GM18861 (cell line): ENCODE results near the gene TFPI.
"Not testable (repeated sequence)": the region's sequence is repeated elsewhere in the genome, so short reads cannot be mapped to it uniquely, and the experiment has no call there.

Source experiments
- ATAC-seq: cut with Tn5 transposase; IDR thresholded peaks from one replicate; pipeline ENCODE4 v1.9.1; 2021; ENCODE audit not compliant: unreplicated experiment

The TFPI gene

DNA sequence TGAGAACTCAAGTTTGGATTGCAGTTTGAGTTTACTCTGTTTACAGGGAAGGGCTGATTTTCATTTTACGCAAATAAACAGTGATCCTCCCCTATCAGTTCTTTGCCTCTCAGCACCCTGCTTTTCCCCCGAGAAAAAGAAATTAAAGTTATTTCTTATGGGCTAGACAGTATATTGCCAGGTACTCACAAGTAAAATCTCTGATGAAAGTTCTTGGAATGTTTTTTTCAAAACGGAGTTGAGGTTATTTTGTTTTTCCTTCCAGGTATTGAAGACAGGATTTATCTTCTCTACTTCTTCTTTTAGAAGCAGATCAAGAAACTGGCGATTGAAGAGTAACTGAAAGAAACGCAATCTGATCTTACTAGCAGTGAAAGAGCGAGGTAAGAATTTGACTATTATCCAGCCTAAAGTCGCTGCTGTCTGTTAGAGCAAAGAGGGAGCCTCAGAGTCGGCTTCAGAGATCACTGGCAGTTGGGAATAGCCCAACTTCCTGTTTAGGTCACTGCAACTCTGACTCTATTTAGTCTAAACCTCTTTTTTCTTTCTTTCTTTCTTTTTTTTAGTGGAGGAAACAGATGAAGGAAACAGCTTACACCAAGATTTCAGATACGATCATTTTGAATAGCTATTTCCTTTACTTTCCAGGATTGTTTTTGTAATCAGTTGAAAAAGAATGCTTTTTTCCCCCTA is at the start of gene TFPI:
Gene TFPI, minus strand, starts transcription at position 425 of the 693 bp plus-strand sequence. CDS start 50,667 bp downstream, outside the sequence.
- no peak for ATAC-seq

DNA sequence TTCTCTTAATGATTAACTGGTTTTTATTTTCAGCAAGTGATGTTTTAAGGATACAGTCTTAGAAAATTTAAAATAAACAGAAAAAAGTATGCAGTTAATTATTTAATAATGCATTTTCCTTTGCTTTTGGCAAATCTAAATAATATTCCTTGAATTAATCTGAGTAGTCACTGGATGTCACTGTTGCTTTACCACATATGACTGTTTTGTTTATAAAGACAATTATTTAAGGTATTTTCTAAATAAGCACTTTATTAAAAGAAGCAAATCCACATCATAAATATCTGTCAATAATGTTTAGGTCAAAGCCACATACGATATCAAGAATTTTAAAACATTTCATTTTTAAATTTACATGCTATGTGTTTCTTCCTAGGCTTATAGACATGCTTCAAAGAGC is 40.6 kb upstream of the TFPI start:
- no peak for ATAC-seq

DNA sequence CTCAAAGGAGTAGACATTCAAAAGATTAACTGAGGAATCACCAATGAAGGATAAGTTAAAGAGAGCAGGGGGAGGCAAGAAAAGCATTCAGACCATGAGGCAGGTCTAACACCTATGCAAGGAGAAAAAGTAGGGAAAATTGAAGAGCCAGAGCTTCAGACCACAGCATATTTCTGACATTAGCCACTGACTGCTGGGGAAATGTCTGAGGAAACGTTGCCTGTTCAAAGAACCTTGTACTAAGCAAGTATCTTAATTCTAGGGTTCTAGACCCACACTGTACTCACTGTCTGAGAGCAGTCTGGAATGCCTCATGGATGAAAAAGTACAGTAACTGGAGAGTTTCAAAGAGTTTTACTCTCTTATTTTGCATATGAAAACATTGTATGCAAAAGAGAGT is 39.5 kb upstream of the TFPI start:
- ATAC-seq: no peak

GRCh38 chr2:187593098-187593497 is 38.9 kb upstream of the TFPI start:
- no peak for ATAC-seq

- ATAC-seq: no peak
Measured at GRCh38 chr2:187590175-187590574, 35.9 kb upstream of the TFPI start.

DNA sequence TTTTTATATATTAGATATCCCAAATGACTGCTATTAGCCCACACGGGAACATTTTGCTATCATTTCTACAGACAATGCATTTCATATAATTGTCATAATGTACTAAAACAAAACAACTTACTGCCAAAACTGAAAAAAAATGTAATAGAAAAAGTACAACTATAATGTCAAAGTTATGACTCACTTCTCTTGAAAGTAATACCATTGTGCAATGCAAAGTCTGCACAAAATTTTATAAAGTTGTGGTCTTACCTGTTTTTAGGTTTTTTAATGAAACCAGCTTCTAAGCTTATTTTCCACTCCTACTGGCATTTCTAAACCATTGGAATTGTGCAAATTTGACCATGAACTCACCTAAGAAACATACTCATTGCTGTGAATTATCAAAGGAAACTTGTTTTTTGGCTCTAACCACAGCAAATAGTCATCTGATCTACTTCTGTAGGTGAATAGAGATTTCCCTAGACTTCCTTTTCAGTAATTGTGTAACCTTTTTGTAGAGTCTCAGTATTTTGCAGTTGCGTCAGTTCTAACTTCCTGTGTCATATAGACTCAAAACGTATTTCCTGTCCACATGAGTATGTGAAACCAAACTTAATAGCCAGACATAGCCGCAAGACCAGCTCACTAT is 31.9 kb upstream of the TFPI start:
- peak; percentile 83 for ATAC-seq

- peak; percentile 58 for ATAC-seq
Measured at GRCh38 chr2:187581125-187581896, 27.1 kb upstream of the TFPI start.

DNA sequence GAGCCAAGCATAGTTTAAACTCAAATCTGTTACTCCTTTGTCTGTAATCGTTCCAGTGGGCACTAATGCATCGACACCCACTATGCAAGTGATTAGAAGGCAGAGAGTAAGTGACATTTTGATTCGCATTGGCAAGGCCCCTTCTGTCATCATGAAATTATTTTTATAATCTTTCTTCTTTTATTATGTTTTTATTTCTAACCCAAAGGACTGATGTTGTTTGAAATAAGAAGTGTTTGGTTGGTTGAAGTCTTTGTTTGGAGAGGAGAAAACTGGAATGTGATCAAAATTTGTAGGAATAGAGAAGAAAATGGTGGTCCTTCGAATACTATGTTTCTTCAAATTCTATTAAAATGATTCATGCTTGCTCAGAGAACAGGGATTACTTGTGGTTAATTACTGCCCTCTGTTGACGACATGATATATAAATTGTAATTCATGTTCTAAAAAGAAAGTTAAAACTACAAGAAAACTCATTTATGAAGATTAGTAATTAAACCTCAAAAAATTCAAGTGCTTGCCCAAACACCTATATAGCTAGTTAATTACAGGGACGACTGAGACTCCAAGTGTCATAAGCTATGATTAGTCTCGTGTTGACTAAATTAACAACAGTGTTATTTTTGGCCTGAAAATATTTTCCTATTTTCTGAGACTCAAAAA is 26.4 kb upstream of the TFPI start:
- peak; percentile 45 for ATAC-seq

- ATAC-seq: no peak
Measured at GRCh38 chr2:187577310-187577709, 23.1 kb upstream of the TFPI start.

DNA sequence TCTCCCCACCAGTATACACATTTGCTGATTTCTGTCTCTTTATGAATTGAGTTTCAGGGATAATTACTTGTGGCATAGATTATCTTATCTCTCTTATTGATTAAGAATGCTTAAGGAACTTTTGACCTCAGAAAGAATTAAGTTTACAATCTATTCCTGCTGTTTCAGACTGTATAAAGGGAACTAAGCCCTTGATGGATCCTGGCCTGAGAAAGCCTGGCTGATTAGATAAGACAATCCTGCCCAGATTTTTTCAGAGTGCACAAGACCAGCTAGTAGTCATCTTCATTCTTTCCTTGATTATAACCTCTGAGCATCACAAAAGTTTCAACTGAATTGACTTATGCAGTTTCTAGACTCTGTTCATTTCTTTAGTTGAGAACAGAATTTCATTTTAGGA is 22.7 kb upstream of the TFPI start:
- no peak for ATAC-seq

DNA sequence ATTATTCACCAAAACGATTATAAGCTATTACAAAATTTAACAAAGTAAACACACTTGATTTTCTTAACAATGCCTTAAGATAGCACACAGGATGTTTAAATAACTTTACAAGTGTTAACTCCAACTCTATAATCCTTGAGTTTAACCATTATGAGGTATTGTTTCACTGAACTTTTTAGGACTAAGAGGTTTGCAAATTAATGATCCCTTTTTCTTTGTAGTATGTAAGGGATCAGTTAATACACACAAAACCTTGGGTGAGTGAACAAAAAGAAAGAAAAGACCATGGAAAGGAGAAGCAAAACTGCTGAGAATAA is 21.5 kb upstream of the TFPI start:
- ATAC-seq: no peak

GRCh38 chr2:187574969-187575750 is 20.9 kb upstream of the TFPI start:
- no peak for ATAC-seq

DNA sequence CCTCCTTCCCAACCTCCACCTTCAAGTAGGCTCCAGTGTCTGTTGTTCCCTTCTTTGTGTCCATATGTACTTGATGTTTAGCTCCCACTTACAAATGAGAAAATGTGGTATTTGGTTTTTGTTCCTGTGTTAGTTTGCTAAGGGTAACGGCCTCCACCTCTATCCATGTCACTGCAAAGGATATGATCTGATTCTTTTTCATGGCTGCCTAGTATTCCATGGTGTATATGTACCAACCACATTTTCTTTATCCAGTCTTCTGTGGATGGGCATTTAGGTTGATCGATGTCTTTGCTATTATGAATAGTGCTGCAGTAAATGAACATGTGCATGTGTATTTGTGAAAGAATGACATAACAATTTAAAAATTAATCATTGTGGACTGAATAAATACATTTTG is 19.5 kb upstream of the TFPI start:
- no peak for ATAC-seq

GRCh38 chr2:187571996-187572395 is 17.8 kb upstream of the TFPI start:
- not testable (repeated sequence) for ATAC-seq

GRCh38 chr2:187569571-187569970 is 15.3 kb upstream of the TFPI start:
- ATAC-seq: no peak

DNA sequence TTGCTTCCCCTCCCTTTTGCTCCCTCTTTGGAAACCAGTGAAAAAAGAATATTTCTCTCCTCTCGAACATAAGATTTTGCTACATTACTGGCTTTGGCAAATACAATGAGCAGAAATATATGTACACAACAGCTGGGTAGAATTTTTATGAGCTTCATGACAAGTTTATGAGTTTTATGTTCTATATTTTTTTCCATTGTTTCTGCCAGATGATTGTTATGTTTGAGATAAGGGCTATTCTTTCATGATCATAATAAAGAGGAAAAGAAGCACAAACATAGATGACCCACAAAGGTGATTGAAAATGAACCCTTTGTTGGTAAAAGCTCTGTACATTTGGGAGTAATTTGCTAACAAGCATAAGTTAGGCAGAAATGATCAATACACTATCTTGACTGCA is 14.8 kb upstream of the TFPI start:
- no peak for ATAC-seq

DNA sequence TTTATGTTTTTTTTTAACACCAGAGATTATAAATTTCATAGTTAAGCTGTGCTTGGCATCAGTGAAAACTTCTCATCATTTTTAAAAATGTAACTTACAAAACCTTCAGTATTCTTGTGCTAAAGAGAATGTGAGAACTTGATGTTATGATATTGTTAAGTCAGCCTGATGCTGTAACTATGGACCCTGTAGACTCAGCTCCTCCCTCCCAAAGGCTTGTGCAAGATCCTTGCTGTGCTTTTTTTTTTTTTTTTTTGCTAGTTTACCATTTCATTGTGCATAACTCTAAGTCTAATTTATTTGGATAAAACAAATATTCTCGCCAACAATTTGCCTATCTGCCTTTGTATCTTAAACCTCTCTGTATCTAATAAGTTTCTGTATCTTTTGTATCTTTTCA is 12.9 kb upstream of the TFPI start:
- no peak for ATAC-seq

DNA sequence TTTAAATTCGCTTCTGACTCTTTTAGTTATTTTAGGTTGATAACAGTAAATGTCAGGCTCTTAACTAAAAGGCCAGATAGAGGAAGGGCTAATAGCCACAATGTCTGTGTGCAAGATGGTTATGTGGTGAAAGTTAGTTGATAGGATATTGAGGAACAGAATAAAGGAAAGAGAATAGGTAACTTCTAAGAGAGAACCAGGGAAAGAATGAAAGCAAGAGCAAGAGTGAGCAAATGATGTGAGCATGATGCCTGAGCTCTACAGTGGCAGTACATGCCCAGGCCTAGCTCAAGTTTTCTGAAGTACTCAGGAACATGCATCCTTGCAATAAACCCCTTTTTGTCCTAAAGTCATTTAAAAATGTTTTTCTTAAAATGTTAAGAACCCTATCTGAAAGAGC is 12.5 kb upstream of the TFPI start:
- ATAC-seq: no peak

DNA sequence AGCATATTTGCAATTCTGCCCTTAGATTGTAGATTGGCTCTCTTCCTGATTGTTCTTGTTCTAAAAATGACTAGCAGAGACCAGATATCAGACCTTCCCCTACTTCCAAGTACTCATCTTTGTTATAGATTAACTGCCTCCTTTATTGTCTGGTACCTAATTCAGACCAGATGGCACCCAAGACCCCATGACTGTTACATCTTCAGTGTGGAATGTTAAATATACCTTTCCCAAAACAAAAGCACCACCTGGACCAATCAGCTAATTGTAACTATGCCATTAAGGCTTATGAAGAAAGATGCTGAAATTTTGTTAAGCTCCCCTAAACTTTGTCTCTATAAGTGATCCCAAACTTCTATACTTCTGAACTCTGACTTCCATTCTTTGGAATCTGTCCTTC is 12.0 kb upstream of the TFPI start:
- ATAC-seq: no peak

DNA sequence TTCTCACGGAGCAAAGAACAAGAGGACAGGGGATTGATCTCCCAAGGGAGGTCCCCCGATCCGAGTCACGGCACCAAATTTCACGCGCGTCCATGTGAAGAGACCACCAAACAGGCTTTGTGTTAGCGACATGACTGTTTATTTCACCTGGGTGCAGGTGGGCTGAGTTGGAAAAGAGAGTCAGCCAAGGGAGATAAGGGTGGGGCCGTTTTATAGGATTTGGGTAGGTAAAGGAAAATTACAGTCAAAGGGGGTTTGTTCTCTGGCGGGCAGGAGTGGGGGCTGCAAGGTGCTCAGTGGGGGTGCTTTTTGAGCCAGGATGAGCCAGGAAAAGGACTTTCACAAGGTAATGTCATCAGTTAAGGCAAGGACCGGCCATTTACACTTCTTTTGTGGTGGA is 11.4 kb upstream of the TFPI start:
- not testable (repeated sequence) for ATAC-seq

DNA sequence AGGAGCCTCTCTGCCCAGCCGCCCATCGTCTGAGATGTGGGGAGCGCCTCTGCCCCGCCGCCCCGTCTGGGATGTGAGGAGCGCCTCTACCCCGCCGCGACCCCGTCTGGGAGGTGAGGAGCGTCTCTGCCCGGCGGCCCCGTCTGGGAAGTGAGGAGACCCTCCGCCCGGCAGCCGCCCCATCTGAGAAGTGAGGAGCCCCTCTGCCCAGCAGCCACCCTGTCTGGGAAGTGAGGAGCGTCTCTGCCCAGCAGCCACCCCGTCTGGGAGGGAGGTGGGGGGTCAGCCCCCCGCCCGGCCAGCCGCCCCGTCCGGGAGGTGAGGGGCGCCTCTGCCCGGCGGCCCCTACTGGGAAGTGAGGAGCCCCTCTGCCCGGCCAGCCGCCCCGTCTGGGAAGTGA is 2.3 kb upstream of the TFPI start:
- ATAC-seq: not testable (repeated sequence)
